CD4-positive, alpha-beta T cell (primary cell): ENCODE results near the gene PRRC2B. TPM values are rescaled to one million over a fixed set of nuclear protein-coding genes. Genes with fewer than 3 reads are reported as not detected.

Source experiments
- ATAC-seq: fragments of 200-7000 bp; cut with Tn5 transposase; one replicate; pipeline ENCODE4 v1.10.0; 2022; ENCODE audit warnings: mild to moderate bottlenecking; ENCODE audit not compliant: poor library complexity
- CTCF ChIA-PET: fragments of 350-600 bp; sonication (Branson Sonifier 250); formaldehyde crosslinking; loops from one replicate; lab custom pipeline; 2021; ENCODE audit warnings: antibody characterized with exemption, inconsistent platforms; lab: Charles Lee
- POLR2A ChIA-PET: fragments of 350-600 bp; sonication (Branson Sonifier 250); formaldehyde crosslinking; loops from one replicate; lab custom pipeline; 2021; ENCODE audit warnings: antibody characterized with exemption, inconsistent platforms; lab: Charles Lee
- DNase-seq, 14 experiments: peaks; one replicate each; pipeline ENCODE4 v3.0.0-alpha.2; 2013 to 2020; ENCODE audit warnings: mixed read lengths in 2 of 14
- H3K27ac ChIP-seq, 2 donors: one replicate each; pipeline versions ENCODE4 v1.5.1 to v1.7.0; 2013; ENCODE audit warnings: low read length in 2 of 2, low read depth in 1 of 2, mild to moderate bottlenecking in 1 of 2
- H3K27me3 ChIP-seq, 2 experiments: 1 replicate in 1 of 2; 2 replicates in 1 of 2; pipeline versions ENCODE4 v1.6.1 to v1.7.0; 2013; ENCODE audit warnings: low read length in 2 of 2, control low read depth in 1 of 2, mild to moderate bottlenecking in 1 of 2, moderate library complexity in 1 of 2; ENCODE audit not compliant: insufficient read depth in 2 of 2, control insufficient read depth in 1 of 2
- H3K36me3 ChIP-seq: one replicate; pipeline ENCODE4 v1.6.1; 2013; ENCODE audit warnings: low read length, control low read depth; ENCODE audit not compliant: insufficient read depth
- H3K4me1 ChIP-seq: one replicate; pipeline ENCODE4 v1.6.1; 2013; ENCODE audit warnings: low read length, control low read depth; ENCODE audit not compliant: insufficient read depth
- H3K4me3 ChIP-seq: one replicate; pipeline ENCODE4 v1.5.1; 2013; ENCODE audit warnings: mild to moderate bottlenecking, low read length, moderate library complexity
- H3K9me3 ChIP-seq, 2 experiments: 1 replicate in 1 of 2; 2 replicates in 1 of 2; pipeline versions ENCODE4 v1.6.1 to v1.7.0; 2013; ENCODE audit warnings: low read length in 2 of 2, mild to moderate bottlenecking in 2 of 2, control low read depth in 1 of 2, moderate library complexity in 1 of 2; ENCODE audit not compliant: control insufficient read depth in 1 of 2, insufficient read depth in 1 of 2
- H3K27ac Mint-ChIP-seq: one replicate; pipeline ENCODE4 v1.8.0; 2020; ENCODE audit warnings: mixed read lengths
- H3K27me3 Mint-ChIP-seq: one replicate; pipeline ENCODE4 v1.8.0; 2021; ENCODE audit warnings: mixed read lengths
- H3K36me3 Mint-ChIP-seq: one replicate; pipeline ENCODE4 v1.8.0; 2021; ENCODE audit warnings: low read depth, mixed read lengths
- H3K4me1 Mint-ChIP-seq: one replicate; pipeline ENCODE4 v1.8.0; 2021; ENCODE audit warnings: low read depth, mixed read lengths
- H3K4me3 Mint-ChIP-seq: one replicate; pipeline ENCODE4 v1.8.0; 2020; ENCODE audit warnings: mild to moderate bottlenecking, mixed read lengths
- H3K9me3 Mint-ChIP-seq: one replicate; pipeline ENCODE4 v1.8.0; 2020; ENCODE audit warnings: mixed read lengths
- intact Hi-C, 2 experiments: fragments of 100-400 bp; cut with DNase I in 1 of 2; cut with micrococcal nuclease in 1 of 2; formaldehyde crosslinking; loops; one replicate each; pipeline versions ENCODE4 v1.15.1 to v1.9.0; 2023 to 2025; cut with DNase I, micrococcal nuclease
- total RNA-seq, 174 experiments: library from RNA in 2 of 174; stranded (reverse) in 2 of 174; gene quantifications; one replicate each; pipeline ENCODE4 v1.2.3 and lab custom pipeline; 2021 to 2026
- TF ChIP-seq, protein P1 (sequence below): fragments of 200-600 bp; IDR thresholded peaks from one replicate; pipeline ENCODE4 v1.8.0; 2022; ENCODE audit warnings: antibody characterized with exemption, mild to moderate bottlenecking

The PRRC2B gene
- total RNA-seq, 2 experiments from 2014 or later, result 256 to 268 TPM

DNA sequence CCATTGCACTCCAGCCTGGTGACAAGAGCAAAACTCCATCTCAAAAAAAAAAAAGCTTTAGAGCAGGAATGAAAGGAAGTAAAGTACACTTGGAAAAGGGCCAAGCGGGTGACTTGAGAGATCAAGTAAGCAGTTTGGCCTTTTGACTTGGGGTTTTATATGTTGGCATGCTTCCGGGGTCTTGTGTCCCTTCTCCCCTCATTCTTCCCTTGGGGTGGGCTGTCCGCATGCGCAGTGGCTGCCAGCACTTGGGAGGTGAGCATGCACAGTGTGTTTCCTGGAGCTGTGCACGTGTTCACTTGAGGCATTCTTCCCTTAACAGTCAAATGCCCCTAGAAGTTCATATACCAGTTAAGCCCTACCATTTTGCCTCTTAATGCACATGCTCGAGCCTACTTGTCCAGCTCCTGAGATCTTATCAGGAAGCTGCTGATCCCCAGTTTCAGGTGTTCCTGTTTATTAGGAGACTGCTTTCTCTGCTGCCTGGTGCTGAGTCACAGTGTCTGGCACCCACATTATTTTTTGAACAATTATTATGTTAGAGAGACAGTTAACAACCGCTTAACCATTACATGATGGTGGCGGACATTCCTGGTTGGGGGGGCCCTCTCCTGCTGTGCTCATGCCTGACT is 32.6 kb upstream of the PRRC2B start:
- Histone ChIP-seq H3K27ac (no peak overlapping the region), H3K36me3 (no peaks in the 10 kb centered on the region), H3K27me3 (no peaks in the 10 kb centered on the region), H3K4me1 (peaks cover 28% of the 10 kb centered on the region), H3K4me3 (no peak overlapping the region), H3K9me3 (no peaks in the 10 kb centered on the region)
- POLR2A ChIA-PET, result interaction anchor here (0.8 to 2.5 kb wide), 3 partner anchors 12 to 46 kb away, joined by 4 to 16 read pairs (median 6); no protein-coding TSS in a partner anchor
- Mint-ChIP-seq H3K4me1 (peaks cover 30% of the 10 kb centered on the region), H3K27me3 (no peaks in the 10 kb centered on the region), H3K27ac (peak overlapping the region; percentile 81), H3K4me3 (peak overlapping the region; percentile 79), H3K9me3 (no peaks in the 10 kb centered on the region), H3K36me3 (no peaks in the 10 kb centered on the region)
- intact Hi-C loops, result no loop called here
- ATAC-seq, result peak; percentile 41
- peak in 6 of 14 experiments; percentile 13 to 61 (median 20) for DNase-seq
- TF ChIP-seq, protein P1, sequence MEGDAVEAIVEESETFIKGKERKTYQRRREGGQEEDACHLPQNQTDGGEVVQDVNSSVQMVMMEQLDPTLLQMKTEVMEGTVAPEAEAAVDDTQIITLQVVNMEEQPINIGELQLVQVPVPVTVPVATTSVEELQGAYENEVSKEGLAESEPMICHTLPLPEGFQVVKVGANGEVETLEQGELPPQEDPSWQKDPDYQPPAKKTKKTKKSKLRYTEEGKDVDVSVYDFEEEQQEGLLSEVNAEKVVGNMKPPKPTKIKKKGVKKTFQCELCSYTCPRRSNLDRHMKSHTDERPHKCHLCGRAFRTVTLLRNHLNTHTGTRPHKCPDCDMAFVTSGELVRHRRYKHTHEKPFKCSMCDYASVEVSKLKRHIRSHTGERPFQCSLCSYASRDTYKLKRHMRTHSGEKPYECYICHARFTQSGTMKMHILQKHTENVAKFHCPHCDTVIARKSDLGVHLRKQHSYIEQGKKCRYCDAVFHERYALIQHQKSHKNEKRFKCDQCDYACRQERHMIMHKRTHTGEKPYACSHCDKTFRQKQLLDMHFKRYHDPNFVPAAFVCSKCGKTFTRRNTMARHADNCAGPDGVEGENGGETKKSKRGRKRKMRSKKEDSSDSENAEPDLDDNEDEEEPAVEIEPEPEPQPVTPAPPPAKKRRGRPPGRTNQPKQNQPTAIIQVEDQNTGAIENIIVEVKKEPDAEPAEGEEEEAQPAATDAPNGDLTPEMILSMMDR, result no peak
- CTCF ChIA-PET, result interaction anchor here (2.2 kb wide), 1 partner anchor 11 kb away, joined by 12 read pairs; no protein-coding TSS in a partner anchor

DNA sequence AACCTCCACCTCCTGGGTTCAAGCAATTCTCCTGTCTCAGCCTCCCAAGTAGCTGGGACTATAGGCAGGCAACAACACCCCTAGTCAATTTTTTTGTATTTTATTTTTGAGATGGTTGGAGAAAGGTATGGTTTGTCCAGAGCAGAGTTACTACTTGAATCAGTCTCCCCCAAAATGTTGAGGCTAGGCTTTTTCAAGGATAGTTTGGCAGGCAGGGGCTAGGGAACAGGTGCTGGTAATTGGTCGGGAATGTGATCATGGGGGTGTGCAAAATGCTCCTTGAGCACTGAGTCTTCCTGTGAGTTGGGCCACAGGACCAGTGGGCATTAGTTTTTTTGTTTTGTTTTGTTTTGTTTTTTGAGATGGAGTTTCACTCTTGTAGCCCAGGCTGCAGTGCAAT is 28.3 kb upstream of the PRRC2B start:
- POLR2A ChIA-PET, result no interaction called here
- Histone ChIP-seq H3K36me3 (no peaks in the 10 kb centered on the region), H3K27me3 (no peaks in the 10 kb centered on the region), H3K27ac (no peak overlapping the region), H3K4me1 (peaks cover 11% of the 10 kb centered on the region), H3K4me3 (no peak overlapping the region), H3K9me3 (no peaks in the 10 kb centered on the region)
- intact Hi-C loops, result loop anchor here in 1 of 2 experiments (5.0 kb wide), 1 partner anchor 112 kb away; no protein-coding TSS in a partner anchor
- no peak for ATAC-seq
- Mint-ChIP-seq H3K4me3 (no peak overlapping the region), H3K4me1 (peaks cover 13% of the 10 kb centered on the region), H3K27me3 (no peaks in the 10 kb centered on the region), H3K36me3 (no peaks in the 10 kb centered on the region), H3K27ac (no peak overlapping the region), H3K9me3 (no peaks in the 10 kb centered on the region)
- TF ChIP-seq, protein P1, result no peak
- CTCF ChIA-PET, result no interaction called here
- no peak for DNase-seq

DNA sequence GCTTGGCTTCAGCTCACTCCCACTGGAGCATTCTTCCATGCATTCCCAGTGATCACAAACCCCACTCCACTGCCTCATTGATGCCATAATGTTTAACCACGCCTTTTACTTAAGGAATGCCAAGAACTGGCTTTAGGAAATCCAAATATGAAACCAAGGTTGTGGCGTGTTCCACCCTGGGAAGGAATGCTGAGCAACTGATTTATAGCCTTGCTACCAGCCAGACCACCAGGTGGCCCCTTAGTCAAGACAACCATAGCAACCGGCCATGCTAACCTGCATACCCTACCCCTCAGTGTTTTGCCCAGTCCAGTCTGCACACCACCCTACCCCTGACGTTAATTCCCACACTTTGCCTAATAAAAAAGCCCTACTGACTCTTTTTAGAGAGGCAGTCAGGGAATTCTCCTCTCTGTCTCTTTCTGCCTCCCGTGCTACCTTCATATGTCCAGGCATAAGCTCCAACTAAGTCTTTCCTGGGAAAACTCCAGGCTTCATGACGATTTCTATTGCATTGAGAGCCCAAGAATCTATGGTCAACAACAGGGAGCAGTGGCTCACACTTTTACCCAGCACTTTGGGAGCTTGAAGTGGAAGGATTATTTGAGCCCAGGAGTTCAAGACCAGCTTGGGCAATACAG is 27.0 kb upstream of the PRRC2B start:
- no peak for ATAC-seq

More for the DNA sequence above, 27.0 kb upstream of the PRRC2B start:
- no peak overlapping the region for H3K27ac ChIP-seq
- H3K9me3 Mint-ChIP-seq, result no peaks in the 10 kb centered on the region
- peak in 3 of 14 experiments; percentile 7 to 34 (median 25) for DNase-seq
- no peaks in the 10 kb centered on the region for H3K36me3 ChIP-seq
- H3K27ac Mint-ChIP-seq, result no peak overlapping the region
- POLR2A ChIA-PET, result no interaction called here
- no peaks in the 10 kb centered on the region for H3K27me3 Mint-ChIP-seq
- TF ChIP-seq, protein P1, result peak; percentile 40
- peaks cover 2% of the 10 kb centered on the region for H3K4me1 ChIP-seq
- H3K36me3 Mint-ChIP-seq, result no peaks in the 10 kb centered on the region
- no peak overlapping the region for H3K4me3 ChIP-seq
- H3K4me3 Mint-ChIP-seq, result no peak overlapping the region
- H3K9me3 ChIP-seq, result no peaks in the 10 kb centered on the region
- H3K27me3 ChIP-seq, result no peaks in the 10 kb centered on the region
- peaks cover 6% of the 10 kb centered on the region for H3K4me1 Mint-ChIP-seq
- CTCF ChIA-PET, result interaction anchor here (0.7 to 1.0 kb wide), 3 partner anchors 41 to 45 kb away, joined by 3 read pairs; no protein-coding TSS in a partner anchor
- intact Hi-C loops, result loop anchor here in 1 of 2 experiments (5.0 kb wide), 1 partner anchor 110 kb away; no protein-coding TSS in a partner anchor
